Epidermal melanocyte (primary cell): ENCODE results near the gene SARS1.
A peak's percentile ranks its signal among the peaks of the same experiment; 100 is the strongest.

ENCODE experiments used
- DNase-seq: peaks from one replicate; pipeline ENCODE4 v3.0.0; 2011; ENCODE audit warnings: low spot score; ENCODE audit not compliant: insufficient read length

Gene SARS1

GRCh38 chr1:109249654-109250401 is 36.1 kb downstream of the SARS1 start:
- DNase-seq: no peak

- no peak for DNase-seq
Observed at GRCh38 chr1:109250454-109251276, 36.9 kb downstream of the SARS1 start.

- DNase-seq: no peak
Observed at GRCh38 chr1:109251277-109252166, 37.8 kb downstream of the SARS1 start.

GRCh38 chr1:109252167-109252892 is 38.6 kb downstream of the SARS1 start:
- no peak for DNase-seq

GRCh38 chr1:109252893-109253802 is 39.4 kb downstream of the SARS1 start:
- peak; percentile 95 for DNase-seq

- peak; percentile 97 for DNase-seq
Observed at GRCh38 chr1:109253803-109254620, 40.3 kb downstream of the SARS1 start.

GRCh38 chr1:109254621-109255096 is 40.9 kb downstream of the SARS1 start:
- DNase-seq: no peak

- no peak for DNase-seq
Observed at GRCh38 chr1:109255097-109255651, 41.5 kb downstream of the SARS1 start.

GRCh38 chr1:109255678-109256077 is 42.0 kb downstream of the SARS1 start:
- no peak for DNase-seq

- DNase-seq: no peak
Observed at GRCh38 chr1:109256085-109256484, 42.4 kb downstream of the SARS1 start.

GRCh38 chr1:109256971-109257681 is 43.4 kb downstream of the SARS1 start:
- no peak for DNase-seq

GRCh38 chr1:109257682-109258421 is 44.1 kb downstream of the SARS1 start:
- no peak for DNase-seq

- DNase-seq: no peak
Observed at GRCh38 chr1:109258481-109259466, 45.1 kb downstream of the SARS1 start.

- no peak for DNase-seq
Observed at GRCh38 chr1:109259674-109260557, 46.2 kb downstream of the SARS1 start.

- DNase-seq: no peak
Observed at GRCh38 chr1:109261006-109261405, 47.3 kb downstream of the SARS1 start.
